Measurements from ENCODE around the gene TTL.
"Not testable (repeated sequence)": the region's sequence is repeated elsewhere in the genome, so short reads cannot be mapped to it uniquely, and the experiment has no call there.

Gene TTL

DNA sequence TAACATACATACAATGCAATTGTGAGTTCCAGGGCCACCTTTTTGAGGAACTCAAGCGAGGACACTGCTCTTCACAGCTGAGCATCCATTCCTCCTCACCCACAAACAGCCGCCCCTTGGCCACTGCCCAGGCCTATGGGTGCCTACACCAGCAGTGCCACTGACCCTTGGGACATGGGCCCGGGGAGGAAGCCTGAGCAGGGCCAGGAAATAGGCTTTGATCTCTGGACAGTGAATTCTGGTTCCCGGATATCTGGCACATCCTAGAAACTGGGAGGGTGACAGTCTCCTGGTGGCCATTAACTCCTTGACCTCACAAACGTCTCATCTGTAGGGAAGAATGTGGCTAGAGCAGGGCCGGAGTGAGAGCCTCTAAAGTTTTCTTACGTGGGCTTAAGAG, 5.5 kb upstream of the TTL start:
- DNase-seq, result no peak

DNA sequence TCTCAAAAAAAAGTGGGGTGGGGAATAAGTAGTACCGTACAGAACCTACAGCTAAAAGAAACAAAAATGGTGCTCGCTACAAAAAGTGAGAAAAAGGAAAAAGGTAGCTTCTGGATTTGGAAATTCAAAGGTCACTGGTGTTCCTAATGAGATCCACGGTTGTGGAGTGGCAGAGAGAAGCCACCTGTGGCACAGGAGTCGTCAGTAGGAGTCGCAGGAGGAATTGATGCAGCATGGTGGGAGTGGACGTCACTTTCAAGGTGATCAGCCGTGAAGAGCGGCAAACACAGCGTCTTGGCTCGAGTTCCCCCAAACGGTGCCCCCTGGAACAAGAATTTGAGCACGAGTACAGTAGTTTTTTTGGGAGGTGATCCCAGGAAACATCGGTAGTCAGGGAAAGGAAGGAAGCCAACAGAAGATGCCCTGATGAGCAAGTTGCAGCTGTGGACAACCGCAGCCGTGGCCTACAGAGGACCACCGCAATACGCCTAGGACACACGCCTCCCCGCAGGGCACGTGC, 1.4 kb upstream of the TTL start:
- DNase-seq, result no peak

DNA sequence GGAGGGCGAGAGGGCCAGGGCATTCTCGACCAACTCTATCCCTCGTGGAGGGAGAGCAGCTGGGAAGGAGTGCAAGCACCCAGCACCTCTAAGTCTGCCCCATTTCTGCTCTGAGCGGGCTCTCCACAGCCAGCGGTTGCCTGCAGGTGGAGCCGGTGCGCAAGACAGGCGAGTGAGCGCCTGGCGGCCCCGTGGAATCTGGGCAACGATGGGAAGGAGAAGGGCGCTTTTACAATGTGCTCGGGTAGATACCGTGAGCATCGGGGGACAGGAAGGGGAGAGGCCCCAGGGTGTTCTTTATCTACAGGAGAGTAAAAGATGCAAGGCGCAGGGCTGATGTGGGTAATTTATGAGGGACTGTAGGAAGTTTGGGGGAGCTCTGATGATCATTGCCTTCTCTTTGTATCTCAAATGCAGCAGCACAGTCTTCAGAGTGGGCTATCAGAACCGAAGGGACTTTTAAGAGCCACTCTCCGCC, 867 bp upstream of the TTL start:
- peak; percentile 57 to 68 for DNase-seq

DNA sequence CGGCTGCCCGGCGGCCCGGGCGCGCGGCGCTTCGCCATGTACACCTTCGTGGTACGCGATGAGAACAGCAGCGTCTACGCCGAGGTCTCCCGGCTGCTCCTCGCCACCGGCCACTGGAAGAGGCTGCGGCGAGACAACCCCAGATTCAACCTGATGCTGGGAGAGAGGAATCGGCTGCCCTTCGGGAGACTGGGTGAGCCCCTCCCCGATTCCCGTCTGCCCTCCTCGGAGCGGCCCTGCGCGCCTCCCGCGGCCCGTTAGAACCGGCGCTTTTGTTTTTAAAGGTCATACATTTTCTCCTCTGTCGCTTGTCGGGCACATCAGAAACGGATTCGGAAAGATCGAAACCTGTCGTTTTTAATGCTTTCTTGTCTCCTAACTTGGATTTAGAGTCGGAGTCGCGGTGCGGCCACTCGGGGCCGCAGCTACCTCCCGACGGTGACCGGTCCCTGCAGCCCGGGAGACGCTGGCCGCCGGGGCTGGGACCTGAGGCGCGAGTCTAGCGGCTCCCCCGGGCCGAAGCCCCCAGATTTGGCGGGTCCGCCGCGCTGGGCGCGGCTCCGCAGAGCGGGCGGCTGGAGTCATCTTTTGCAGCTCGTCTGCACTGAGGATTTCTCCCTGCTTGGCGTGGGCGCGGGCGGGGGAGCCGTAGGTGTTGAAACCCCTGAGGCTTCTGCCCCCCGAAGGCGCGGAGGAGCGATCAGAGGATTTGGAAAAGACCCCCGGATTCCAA, 519 bp downstream of the TTL start:
- DNase-seq, result peak in 1 of 2 experiments; percentile 24

DNA sequence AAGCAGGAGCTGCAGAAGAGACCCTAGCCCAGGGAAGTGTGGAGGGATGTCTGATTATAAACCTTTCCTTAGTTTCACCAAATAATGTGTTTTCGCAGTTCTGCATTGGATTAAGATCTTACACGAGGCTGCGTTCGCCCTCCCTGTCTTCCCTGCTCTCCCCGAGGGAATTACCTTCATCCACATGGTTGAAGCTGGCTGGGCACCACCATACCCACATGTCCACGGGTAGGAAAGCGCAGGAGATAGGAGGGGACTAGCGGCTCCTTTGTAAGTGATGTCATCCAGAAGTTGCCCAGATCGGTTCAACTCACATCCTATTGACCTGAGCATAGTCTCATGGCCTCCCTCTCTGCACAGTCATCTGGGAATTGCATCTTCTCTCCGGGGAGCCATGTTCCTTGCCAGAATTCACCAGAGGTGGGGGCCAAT, 1.1 kb downstream of the TTL start:
- peak; percentile 2 to 56 for DNase-seq

DNA sequence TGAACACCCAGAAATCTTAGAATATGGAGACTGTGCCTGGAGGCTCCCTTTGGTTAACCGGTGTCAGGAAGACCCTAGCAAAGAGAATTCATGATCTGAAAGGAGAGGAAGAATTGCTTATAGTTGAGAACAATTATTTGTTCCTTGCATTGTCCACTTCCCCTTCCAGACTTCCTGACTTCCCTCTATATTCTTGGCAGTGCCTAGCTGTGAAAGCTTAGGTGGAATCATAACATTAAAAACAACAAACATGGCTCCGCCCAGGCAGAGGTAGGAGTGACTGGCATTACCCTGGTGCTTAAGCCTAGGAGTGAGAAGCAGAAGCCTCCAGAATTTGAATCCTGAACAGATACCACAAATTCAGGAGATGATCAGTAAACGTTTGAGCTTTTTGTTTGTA, 1.9 kb downstream of the TTL start:
- DNase-seq, result no peak

DNA sequence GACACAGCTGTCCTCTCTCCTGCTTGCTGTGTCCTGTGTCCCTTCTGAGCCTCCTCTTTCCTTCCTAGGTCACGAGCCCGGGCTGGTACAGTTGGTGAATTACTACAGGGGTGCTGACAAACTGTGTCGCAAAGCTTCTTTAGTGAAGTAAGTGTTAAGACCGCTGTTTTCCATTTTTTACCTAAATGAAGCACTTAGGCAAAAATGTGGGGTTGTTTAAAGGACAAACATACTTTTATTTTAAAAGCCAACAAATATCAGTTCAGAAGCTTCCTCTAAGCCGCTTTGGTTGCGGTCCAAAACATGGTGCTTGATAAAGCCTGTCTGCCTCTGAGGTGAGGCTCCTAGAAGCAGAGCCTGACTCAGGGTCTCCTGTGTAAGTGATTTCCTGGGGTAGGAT, 3.9 kb downstream of the TTL start:
- no peak for DNase-seq

DNA sequence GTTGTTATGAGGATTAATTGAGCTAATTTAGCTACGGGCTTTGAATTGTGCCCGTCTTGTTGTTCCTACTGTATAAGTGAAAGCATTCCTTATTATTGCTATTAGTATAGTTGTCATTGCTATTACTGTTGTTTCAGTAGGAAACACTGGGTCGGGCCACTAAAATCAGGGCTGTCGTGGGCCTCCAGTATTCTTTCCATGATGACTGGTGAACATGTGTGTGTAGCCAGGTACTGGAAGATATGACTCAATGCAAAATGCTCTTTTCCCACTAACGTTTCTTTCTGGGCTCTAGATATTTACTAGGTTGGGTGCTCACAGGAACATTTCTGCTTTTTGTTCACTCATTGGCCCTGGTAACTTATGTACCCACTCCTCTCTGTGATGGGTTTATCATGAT, 4.9 kb downstream of the TTL start:
- no peak for DNase-seq

DNA sequence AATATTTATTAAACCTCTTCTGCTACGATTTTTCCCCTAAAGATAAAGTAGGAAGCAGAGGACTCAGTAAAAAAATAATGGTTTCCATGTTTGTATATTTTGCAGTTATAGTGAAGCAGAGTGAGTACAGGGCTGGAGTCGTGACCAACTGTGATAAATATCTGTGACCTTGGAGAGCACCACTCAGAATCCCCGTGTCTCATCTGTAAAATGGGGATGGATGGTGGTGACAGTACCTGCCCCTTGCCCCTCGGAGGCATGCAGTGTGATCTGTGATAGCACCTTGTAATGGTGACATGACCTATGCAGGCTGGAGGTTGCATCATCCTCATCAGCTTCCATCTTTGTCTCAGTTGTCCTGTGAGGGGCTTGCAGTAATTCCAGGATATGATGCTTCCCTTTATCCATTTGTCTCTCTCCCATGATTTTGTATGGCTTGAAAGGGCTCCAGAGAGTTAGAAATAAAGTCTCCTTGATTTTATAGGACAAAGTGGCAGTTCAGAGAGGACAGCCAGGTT, 5.5 kb downstream of the TTL start:
- DNase-seq, result no peak

DNA sequence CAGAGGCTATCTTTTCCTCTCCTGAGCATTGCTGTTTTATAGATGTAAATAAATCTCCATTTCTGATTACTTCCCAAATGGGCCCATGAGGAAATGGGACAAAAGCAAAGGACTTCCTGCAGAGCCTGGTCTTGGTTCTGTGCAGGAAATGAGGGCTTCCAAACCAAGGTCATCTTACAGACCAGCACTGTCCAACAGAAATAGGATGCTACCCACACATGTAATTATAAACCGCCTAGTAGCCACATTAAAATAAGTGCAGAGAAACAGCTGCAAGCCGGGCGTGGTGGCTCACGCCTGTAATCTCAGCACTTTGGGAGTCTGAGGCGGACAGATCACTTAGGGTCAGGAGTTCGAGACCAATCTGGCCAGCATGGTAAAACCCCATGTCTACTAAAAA, 6.2 kb downstream of the TTL start:
- DNase-seq, result no peak

DNA sequence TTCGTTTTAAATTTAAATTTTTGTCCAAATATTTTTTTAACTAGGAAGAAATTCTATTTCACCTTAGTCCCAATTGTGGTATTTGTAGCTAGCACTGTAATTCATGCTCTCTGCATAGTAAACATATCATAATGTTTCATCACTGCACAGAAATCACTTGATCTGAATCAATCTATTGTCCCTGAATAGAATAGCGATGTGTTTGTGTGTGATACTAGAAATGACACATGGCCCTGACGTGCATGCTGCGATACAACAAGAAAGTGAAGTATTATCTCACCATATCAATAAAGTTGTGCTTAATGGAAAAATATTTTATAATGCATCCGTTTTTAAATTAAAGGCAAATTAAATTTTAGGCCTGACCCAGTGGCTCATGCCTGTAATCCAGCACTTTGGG, 10.0 kb downstream of the TTL start:
- no peak for DNase-seq

DNA sequence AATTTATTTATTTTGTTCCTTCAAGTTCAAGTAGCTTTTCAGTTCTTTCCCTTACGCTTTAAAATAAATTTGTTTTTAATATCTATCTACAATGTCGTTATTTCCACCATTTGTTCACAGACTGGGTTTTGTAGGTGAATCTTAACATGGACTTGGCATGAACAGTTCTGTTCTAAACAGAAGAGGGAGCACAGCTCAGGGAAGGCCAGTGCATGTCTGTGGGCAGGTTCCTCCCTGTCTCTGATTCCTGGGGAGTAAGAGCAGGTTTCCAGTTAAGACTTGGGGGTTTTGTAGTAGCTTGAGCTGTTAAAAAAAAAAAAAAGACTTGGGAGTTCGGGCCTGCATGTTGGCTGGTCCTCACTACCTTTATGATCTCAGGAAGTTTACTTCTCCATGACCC, 11.1 kb downstream of the TTL start:
- no peak for DNase-seq

DNA sequence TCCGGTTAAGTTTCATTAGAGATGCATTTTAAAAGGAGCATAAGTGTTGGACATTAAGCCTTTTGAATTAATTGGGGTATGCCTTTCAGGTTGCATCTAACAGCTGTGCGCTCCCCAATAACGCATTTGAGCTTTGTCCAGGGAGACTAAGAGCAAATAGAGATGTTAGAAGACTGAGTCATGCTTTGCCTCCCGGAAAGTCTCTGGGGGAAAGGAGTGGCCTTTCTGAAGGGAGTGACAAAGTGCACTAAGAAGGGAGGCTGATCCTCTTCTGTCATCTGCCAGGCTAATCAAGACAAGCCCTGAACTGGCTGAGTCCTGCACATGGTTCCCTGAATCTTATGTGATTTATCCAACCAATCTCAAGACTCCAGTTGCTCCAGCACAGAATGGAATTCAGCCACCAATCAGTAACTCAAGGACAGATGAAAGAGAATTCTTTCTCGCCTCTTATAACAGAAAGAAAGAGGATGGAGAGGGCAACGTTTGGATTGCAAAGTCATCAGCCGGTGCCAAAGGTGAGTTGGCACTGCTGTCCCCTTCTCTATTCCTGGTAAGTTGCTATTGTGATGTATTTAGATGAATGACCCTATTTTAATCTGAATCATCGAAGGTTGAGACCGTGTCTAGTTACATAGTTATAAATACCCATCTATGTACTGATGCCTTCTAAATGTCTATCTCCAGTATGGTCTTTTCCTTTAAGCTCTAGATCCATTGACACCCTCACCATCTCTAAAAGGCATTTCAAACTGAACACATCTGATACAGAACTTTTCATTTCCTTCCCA, 12.1 kb downstream of the TTL start:
- DNase-seq, result no peak

DNA sequence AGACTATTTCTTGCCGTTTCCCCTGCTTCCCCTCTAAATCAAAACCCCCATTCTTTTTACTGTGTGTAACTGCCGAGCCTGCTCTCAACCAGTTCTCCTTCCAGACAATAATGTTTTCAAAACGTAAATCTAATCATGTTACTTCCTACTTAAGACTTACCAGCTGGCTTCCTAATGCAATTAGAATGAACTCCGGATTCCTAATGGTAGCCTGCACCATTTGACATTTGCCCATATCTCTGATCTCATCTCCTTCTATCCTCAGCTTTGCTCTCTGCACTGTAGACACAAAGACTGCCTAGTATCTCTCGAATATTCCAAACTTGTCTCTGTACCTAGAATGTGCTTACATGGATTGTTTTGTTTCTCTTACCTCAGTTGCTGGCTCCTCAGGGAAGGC, 12.9 kb downstream of the TTL start:
- no peak for DNase-seq

DNA sequence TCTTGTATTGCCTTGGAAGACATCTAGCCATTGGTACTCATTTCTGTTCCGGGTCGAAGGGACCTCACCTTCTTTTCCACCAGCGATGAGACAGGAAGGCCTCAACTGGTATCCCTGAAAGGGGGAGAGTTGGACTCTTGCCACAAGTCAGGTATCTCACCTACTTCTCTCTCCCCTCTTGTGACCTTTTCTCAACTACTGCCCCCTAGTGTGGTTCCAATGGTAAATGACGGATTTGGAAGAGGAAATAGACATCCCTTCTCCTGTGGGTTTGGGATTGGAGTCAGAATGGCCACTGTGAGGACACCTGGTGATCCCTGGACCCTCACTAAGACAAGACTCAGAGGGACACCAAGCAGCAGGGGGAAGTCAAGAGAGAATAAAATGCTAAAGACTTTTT, 13.9 kb downstream of the TTL start:
- DNase-seq, result not testable (repeated sequence)

DNA sequence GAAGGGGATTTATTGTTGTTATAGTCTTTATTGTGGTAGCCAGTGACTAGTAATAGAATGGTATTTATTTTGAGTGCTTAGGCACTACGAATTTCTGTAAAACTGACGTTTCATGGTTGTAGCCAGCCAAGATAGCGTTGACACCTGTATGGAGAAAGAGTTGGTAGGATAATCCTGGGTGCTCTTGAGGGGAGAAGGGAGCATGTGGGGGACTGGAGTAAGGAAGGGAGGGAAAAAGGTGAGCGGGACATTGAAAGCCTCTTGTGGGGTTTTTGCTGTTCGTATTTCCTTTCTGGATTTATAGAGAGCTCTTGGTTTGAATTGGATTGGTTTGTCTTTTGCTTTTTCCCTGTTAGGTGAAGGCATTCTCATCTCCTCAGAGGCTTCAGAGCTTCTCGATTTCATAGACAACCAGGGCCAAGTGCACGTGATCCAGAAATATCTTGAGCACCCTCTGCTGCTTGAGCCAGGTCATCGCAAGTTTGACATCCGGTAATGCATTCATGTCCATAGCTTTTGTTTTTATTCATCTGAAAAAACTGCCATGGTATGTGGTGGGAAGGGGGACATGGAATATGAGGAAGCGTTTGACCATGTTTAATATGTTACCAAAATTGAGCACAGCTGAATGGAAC, 19.0 kb downstream of the TTL start:
- peak in 1 of 2 experiments; percentile 32 for DNase-seq

DNA sequence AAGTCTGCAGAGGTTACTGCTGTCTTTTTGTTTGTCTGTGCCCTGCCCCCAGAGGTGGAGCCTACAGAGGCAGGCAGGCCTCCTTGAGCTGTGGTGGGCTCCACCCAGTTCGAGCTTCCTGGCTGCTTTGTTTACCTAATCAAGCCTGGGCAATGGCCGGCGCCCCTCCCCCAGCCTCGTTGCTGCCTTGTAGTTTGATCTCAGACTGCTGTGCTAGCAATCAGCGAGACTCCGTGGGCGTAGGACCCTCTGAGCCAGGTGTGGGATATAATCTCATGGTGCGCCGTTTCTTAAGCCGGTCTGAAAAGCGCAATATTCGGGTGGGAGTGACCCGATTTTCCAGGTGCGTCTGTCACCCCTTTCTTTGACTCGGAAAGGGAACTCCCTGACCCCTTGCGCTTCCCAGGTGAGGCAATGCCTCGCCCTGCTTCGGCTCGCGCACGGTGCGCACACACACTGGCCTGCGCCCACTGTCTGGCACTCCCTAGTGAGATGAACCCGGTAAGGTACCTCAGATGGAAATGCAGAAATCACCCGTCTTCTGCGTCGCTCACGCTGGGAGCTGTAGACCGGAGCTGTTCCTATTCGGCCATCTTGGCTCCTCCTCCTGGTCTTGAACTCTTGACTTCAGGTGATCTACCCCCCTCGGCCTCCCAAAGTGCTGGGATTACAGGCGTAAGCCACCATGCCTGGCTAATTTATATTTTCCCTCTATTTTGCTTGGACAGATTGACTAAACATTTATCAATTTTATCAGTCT, 27.5 kb downstream of the TTL start:
- DNase-seq, result not testable (repeated sequence)

DNA sequence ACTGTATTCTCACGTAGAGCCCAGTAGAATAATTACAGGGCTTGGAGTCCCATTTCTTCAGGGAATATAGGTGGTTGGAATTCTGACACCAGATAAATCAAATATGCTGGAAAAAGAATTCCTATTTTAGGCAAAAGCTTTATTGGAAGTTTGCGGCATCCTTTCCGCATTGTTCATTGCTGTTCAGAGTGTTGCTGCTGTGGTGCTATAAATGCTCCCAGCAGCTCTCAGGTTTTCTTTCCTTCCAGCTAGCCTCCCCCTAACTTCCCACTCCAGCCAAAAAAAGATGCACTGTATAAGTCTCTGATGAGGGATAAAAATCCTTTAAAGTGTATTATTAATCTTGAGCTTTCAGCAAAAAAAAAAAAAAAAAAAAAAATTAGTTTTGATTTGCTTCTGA, 34.8 kb downstream of the TTL start:
- no peak for DNase-seq

DNA sequence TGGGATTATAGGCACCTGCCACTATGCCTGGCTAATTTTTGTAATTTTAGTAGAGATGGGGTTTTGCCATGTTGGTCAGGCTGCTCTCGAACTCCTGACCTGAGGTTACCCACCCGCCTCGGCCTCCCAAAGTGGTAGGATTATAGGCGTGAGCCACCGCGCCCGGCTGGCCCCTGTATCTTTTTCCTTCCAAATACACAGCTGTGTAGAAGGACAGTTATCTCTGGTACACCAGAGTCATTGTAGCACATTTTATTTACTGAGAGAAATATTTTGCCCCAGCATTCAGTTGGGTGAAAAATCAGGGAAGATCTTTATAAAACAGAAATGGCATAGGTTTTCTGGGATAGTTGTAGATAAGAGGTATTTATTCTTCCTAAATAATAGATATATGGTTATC, 36.9 kb downstream of the TTL start:
- no peak for DNase-seq

DNA sequence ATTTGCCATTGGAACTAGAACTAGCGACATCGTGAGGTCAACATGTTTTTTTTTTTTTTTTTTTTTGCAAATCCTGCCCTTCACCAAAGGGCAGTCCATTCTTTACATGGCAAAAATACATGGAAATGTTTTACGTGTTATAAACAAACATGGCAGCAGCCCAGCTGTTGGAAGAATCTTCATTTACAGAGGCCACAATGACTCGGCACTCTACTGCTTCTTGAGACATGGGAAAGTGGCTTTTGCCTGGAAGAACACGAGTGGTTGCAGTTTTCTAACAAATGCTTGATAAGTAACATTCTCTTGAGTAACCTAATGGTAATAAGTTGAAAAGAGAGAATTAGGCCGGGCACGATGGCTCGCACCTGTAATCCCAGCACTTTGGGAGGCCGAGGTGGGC, 37.5 kb downstream of the TTL start:
- DNase-seq, result no peak

DNA sequence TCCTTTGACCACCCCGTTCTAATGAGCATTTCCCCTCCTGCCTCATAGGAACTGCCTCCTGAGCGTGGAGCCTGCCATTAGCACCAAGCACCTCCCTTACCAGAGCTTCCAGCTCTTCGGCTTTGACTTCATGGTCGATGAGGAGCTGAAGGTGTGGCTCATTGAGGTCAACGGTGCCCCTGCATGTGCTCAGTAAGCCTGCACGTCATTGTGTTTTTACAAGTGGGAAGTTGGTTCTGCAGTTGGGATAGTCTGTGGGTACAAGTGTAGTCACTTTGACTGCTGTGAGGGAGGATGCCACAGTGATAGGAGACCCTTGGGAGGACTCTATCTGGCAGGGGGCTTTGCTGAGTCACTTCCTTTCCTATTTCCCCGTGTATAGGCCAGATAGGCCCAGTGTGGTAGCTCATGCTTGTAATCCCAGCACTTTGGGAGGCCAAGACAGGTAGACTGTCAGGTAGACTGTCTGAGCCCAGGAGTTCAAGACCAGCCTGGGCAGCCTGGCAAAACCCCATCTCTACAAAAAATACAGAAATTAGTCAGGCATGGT, 38.4 kb downstream of the TTL start:
- no peak for DNase-seq

DNA sequence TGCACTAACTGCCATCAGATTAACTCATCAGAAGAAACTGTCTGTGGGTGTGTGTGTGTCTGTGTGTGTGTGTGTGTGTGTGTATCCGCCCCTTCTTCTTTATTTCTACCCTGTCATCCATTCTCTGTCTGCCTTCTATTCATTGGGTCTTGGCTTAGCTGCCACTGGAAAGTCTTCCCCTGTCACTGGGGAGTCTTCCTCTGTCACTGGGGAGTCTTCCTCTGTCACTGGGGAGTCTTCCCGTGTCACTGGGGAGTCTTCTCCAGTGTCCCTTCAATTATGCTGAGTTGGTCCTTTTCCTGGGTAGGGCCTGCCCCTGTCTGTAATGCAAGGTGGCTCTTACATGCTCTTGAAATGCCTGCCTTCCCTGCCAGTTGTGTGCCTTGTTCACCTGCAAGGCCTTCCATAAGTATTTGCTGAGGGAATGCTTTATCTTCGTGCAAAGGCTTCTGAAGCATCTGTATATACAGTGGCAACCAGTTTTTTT, 41.4 kb downstream of the TTL start:
- DNase-seq, result no peak
